Right lobe of liver (tissue), 4 donors: ENCODE results near the gene UBE2K.

Source experiments
- CTCF ChIP-seq, 4 donors: fragments of 200-600 bp in 3 of 4; fragments of 450-650 bp in 1 of 4; IDR thresholded peaks; one replicate each; pipeline versions ENCODE4 v1.5.1 to v1.8.0; 2016 to 2022; ENCODE audit warnings: antibody characterized with exemption in 4 of 4, mild to moderate bottlenecking in 2 of 4
- POLR2A ChIP-seq: fragments of 450-650 bp; IDR thresholded peaks from one replicate; pipeline ENCODE4 v1.6.1; 2017; ENCODE audit warnings: antibody characterized with exemption, mild to moderate bottlenecking
- donor health status: DM: no; HTN: no; CAD: no.
- donor health status: DM: no; HTN: no; CAD: no.
- donor health status: DM: no; HTN: yes; CAD: no.

GRCh38 chr4:39648827-39649558 is 48.9 kb upstream of the UBE2K start:
- no peak for TF ChIP-seq CTCF (IDR thresholded peaks at IDR 0.05)
- TF ChIP-seq POLR2A: no peak
